ENCODE data around the gene EPHA1. TPM values are rescaled to one million over a fixed set of nuclear protein-coding genes. Genes with fewer than 3 reads are reported as not detected.

Gene EPHA1
- total and polyA plus RNA-seq, 2 of the 4 experiments (the other 2 are of a cell fraction), result 0.10 TPM; not detected in 1

- dilution Hi-C loops (cut with HindIII; ENCODE audit: low sequenced_read_pairs, unreplicated experiment), result no loop called here
- no peak overlapping the region for H2BK120ac ChIP-seq (ENCODE audit: low read depth, low read length)
- H3K27me3 ChIP-seq (ENCODE audit: control insufficient read depth, insufficient read depth, low read length), result peaks cover 3% of the 10 kb centered on the region; the same call in 1 of the 2 replicates
- CTCF ChIA-PET, result interaction anchor here (0.9 kb wide), 1 partner anchor 153 kb away, joined by 5 read pairs; no protein-coding TSS in a partner anchor
- no peak overlapping the region for H2AK9ac ChIP-seq (replicated peaks; ENCODE audit: low read depth, low read length, poor library complexity)
- no peak overlapping the region for H3K23ac ChIP-seq (ENCODE audit: low read depth, low read length)
- POLR2A ChIA-PET (ENCODE audit: unreplicated experiment), result interaction anchor here (0.9 to 1.7 kb wide), 2 partner anchors 9 to 68 kb away, joined by 3 to 5 read pairs; no protein-coding TSS in a partner anchor
- peaks cover 40% of the 10 kb centered on the region for H3K4me1 ChIP-seq (ENCODE audit: control insufficient read depth, insufficient read depth, low read length)
- H4K20me1 ChIP-seq (ENCODE audit: insufficient read depth, low read length), result peaks cover 57% of the 10 kb centered on the region
- no peak overlapping the region for H2AFZ ChIP-seq (replicated peaks; ENCODE audit: low read length, poor library complexity)
- no peak overlapping the region for H4K91ac ChIP-seq (ENCODE audit: insufficient read depth, low read depth, low read length)
- no peak overlapping the region for H3K56ac ChIP-seq (ENCODE audit: extremely low read depth, insufficient read depth, low read length)
- ATAC-seq (ENCODE audit: low read depth), result peak; percentile 5
- no peak overlapping the region; the same call in 1 of the 2 replicates for H2BK20ac ChIP-seq (ENCODE audit: low read depth, low read length)
- no peak overlapping the region for H2BK15ac ChIP-seq (ENCODE audit: low read depth, low read length)
- H4K5ac ChIP-seq (ENCODE audit: low read depth, low read length), result no peak overlapping the region
- no peak overlapping the region for H2BK5ac ChIP-seq (ENCODE audit: low read depth, low read length, poor library complexity, severe bottlenecking)
- DNase-seq, result peak; percentile 45
- peaks cover 44% of the 10 kb centered on the region for H3K36me3 ChIP-seq (ENCODE audit: control insufficient read depth, insufficient read depth, low read length)
- H3K4ac ChIP-seq (ENCODE audit: low read depth, low read length), result no peak overlapping the region
- no peak overlapping the region for H3K9ac ChIP-seq (ENCODE audit: low read depth, low read length)
- H3K9me3 ChIP-seq (ENCODE audit: control insufficient read depth, insufficient read depth, low read length), result no peaks in the 10 kb centered on the region
- WGBS, 2 experiments (ENCODE audit: extremely low coverage in 2 of 2, insufficient read length in 1 of 2), result 65% methylated on average over 7 of the region's 14 CpGs; no CpG with 5 or more reads in 1 of the 2 experiments
- no peak overlapping the region for H3K4me2 ChIP-seq (ENCODE audit: low read depth, low read length)
- H3K4me3 ChIP-seq (ENCODE audit: insufficient read depth, low read depth, low read length), result no peak overlapping the region
- peaks cover 16 to 41% of the 10 kb centered on the region in 2 experiments; a peak in 3 of 4 replicates for H3K79me1 ChIP-seq (ENCODE audit: low read depth in 1 of 2, low read length in 2 of 2)
- intact Hi-C loops (cut with micrococcal nuclease), result loop anchor here (5.0 kb wide), 1 partner anchor 99 kb away; no protein-coding TSS in a partner anchor
- TF ChIP-seq CEBPB (IDR thresholded peaks at IDR 0.05; ENCODE audit: low read depth, low read length) (0 out of 2 replicates have a peak, but pooled peaks have one; percentile 22), FOS (IDR thresholded peaks at IDR 0.05; ENCODE audit: low read depth, low read length) (no peak)
- no peak overlapping the region for H4K8ac ChIP-seq (ENCODE audit: low read depth in 2 of 2, low read length in 2 of 2)
- no peak overlapping the region for H2AK5ac ChIP-seq (ENCODE audit: low read depth, low read length)
- no peak overlapping the region; the same call in 1 of the 2 replicates for H3K18ac ChIP-seq (ENCODE audit: low read depth, low read length)
- H3K14ac ChIP-seq (replicated peaks; ENCODE audit: low read depth, low read length), result no peak overlapping the region
- peaks cover 30% of the 10 kb centered on the region for H3K9me1 ChIP-seq (ENCODE audit: insufficient read depth, low read length)
- no peak overlapping the region for H3K27ac ChIP-seq (ENCODE audit: insufficient read depth, low read length)
- in situ Hi-C loops (cut with MboI; ENCODE audit: low sequenced_read_pairs), result no loop called here
- no TSS peak for BruUV-seq (replicated peaks)
These were observed 15.2 kb downstream of the EPHA1 start for GRCh38 chr7:143393267-143394041.

Measured in IMR-90 (cell line).